Transverse colon (tissue), 4 donors: ENCODE measurements around the gene TANGO2.

Experiments
- POLR2A ChIP-seq: fragments of 450-650 bp; IDR thresholded peaks from one replicate; pipeline ENCODE4 v1.6.1; 2016; ENCODE audit warnings: antibody characterized with exemption, mild to moderate bottlenecking, moderate library complexity
- POLR2AphosphoS5 ChIP-seq, 3 donors: sonication (generic); formaldehyde crosslinking; IDR thresholded peaks; one replicate each; pipeline ENCODE4 v1.6.1; 2016; ENCODE audit warnings: antibody characterized with exemption in 3 of 3
- TF ChIP-seq, protein P1 (sequence below), 5 experiments: fragments of 200-600 bp in 3 of 5; fragments of 450-650 bp in 2 of 5; sonication (generic) in 3 of 5; IDR thresholded peaks; 1 replicate in 2 of 5; 2 replicates in 3 of 5; pipeline ENCODE4 v1.5.1; 2016 to 2017; ENCODE audit warnings: antibody characterized with exemption in 5 of 5, inconsistent platforms in 3 of 5, mild to moderate bottlenecking in 2 of 5, moderate library complexity in 1 of 5

DNA sequence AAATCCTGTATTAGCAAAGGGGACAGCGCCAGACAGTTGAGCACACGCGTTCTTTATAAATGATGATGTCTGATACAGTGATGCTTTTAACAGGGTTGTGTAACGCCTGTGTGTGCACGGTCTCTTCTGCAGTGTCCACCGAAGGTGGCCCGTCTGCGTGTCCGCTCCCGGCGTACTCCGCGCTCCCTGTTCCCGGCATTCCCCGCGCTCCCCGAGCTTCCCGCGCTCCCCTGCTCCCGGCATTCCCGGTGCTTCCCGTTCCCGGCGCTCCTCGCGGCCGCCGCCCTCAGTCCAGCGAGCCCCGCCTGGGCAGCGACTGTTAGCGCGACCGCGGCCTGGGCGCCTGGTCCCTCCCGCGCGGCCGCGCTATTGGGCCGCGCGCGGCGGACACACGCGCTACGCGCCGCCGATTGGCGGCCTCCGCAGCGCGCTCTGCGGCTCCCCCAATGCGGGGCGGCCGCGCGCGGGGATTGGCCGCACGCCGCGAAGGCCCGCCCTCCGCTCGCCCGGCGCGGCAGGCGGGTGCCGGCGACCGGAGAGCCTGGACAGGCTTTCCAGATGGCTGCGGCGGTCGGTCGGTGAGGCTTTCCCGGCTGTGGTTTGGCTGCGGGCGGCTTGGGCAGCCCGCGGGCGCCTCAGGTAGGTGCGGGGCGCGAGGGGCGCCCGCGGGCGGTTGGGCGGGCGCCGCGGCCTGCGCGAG, 59.0 kb downstream of the TANGO2 start, which contains the start of gene DGCR8:
- TF ChIP-seq POLR2A (peak; percentile 50), POLR2AphosphoS5 (IDR thresholded peaks at IDR 0.05) (peak; percentile 73 to 89 (median 76))
- TF ChIP-seq, protein P1, sequence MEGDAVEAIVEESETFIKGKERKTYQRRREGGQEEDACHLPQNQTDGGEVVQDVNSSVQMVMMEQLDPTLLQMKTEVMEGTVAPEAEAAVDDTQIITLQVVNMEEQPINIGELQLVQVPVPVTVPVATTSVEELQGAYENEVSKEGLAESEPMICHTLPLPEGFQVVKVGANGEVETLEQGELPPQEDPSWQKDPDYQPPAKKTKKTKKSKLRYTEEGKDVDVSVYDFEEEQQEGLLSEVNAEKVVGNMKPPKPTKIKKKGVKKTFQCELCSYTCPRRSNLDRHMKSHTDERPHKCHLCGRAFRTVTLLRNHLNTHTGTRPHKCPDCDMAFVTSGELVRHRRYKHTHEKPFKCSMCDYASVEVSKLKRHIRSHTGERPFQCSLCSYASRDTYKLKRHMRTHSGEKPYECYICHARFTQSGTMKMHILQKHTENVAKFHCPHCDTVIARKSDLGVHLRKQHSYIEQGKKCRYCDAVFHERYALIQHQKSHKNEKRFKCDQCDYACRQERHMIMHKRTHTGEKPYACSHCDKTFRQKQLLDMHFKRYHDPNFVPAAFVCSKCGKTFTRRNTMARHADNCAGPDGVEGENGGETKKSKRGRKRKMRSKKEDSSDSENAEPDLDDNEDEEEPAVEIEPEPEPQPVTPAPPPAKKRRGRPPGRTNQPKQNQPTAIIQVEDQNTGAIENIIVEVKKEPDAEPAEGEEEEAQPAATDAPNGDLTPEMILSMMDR (IDR thresholded peaks at IDR 0.05): no peak
